ENCODE results near the gene TFF2.

Gene TFF2

GRCh38 chr21:42377951-42378340, 27.2 kb upstream of the TFF2 start:
- FAIRE-seq, result no peak
- DNase-seq (ENCODE audit: insufficient read length, low spot score), result no peak
- no peak for TF ChIP-seq PAX5 (IDR thresholded peaks at IDR 0.05; ENCODE audit: insufficient read depth, low read length, severe bottlenecking)
- TF ChIP-seq POLR2A (IDR thresholded peaks at IDR 0.05; ENCODE audit: low read depth, low read length), result no peak
- no peak for TF ChIP-seq POLR2AphosphoS5 (IDR thresholded peaks at IDR 0.05; ENCODE audit: low read depth, low read length)
- no peak for TF ChIP-seq POU2F2 (IDR thresholded peaks at IDR 0.05; ENCODE audit: low read depth, low read length)
- no peak for TF ChIP-seq TAF1 (IDR thresholded peaks at IDR 0.05; ENCODE audit: low read depth, low read length)
- TF ChIP-seq SPI1 (IDR thresholded peaks at IDR 0.05; ENCODE audit: low read depth, low read length), result no peak

GRCh38 chr21:42377211-42377950, 26.6 kb upstream of the TFF2 start:
- TF ChIP-seq POU2F2 (IDR thresholded peaks at IDR 0.05; ENCODE audit: low read depth, low read length) (no peak), POLR2A (IDR thresholded peaks at IDR 0.05; ENCODE audit: low read depth, low read length) (0 out of 2 replicates have a peak, but pooled peaks have one; percentile 12), TAF1 (IDR thresholded peaks at IDR 0.05; ENCODE audit: low read depth, low read length) (no peak), PAX5 (IDR thresholded peaks at IDR 0.05; ENCODE audit: insufficient read depth, low read length, severe bottlenecking) (no peak), POLR2AphosphoS5 (IDR thresholded peaks at IDR 0.05; ENCODE audit: low read depth, low read length) (peak; percentile 28; the same call in 1 of the 2 replicates), SPI1 (IDR thresholded peaks at IDR 0.05; ENCODE audit: low read depth, low read length) (no peak)
- FAIRE-seq, result no peak
- no peak for DNase-seq (ENCODE audit: insufficient read length, low spot score)

GRCh38 chr21:42376338-42376982, 25.7 kb upstream of the TFF2 start:
- FAIRE-seq (no peak), DNase-seq (ENCODE audit: insufficient read length, low spot score) (no peak)
- TF ChIP-seq TAF1 (IDR thresholded peaks at IDR 0.05; ENCODE audit: low read depth, low read length), result no peak
- no peak for TF ChIP-seq SPI1 (IDR thresholded peaks at IDR 0.05; ENCODE audit: low read depth, low read length)
- TF ChIP-seq POLR2A (IDR thresholded peaks at IDR 0.05; ENCODE audit: low read depth, low read length), result no peak
- TF ChIP-seq POU2F2 (IDR thresholded peaks at IDR 0.05; ENCODE audit: low read depth, low read length), result no peak
- TF ChIP-seq PAX5 (IDR thresholded peaks at IDR 0.05; ENCODE audit: insufficient read depth, low read length, severe bottlenecking), result no peak
- TF ChIP-seq POLR2AphosphoS5 (IDR thresholded peaks at IDR 0.05; ENCODE audit: low read depth, low read length), result no peak

GRCh38 chr21:42375966-42376337, 25.2 kb upstream of the TFF2 start:
- FAIRE-seq, result no peak

GRCh38 chr21:42375506-42375905, 24.7 kb upstream of the TFF2 start:
- DNase-seq (ENCODE audit: insufficient read length, low spot score), result no peak
- no peak for TF ChIP-seq POU2F2 (IDR thresholded peaks at IDR 0.05; ENCODE audit: low read depth, low read length)
- no peak for TF ChIP-seq TAF1 (IDR thresholded peaks at IDR 0.05; ENCODE audit: low read depth, low read length)
- TF ChIP-seq POLR2AphosphoS5 (IDR thresholded peaks at IDR 0.05; ENCODE audit: low read depth, low read length), result no peak
- TF ChIP-seq PAX5 (IDR thresholded peaks at IDR 0.05; ENCODE audit: insufficient read depth, low read length, severe bottlenecking), result no peak
- no peak for TF ChIP-seq SPI1 (IDR thresholded peaks at IDR 0.05; ENCODE audit: low read depth, low read length)
- TF ChIP-seq POLR2A (IDR thresholded peaks at IDR 0.05; ENCODE audit: low read depth, low read length), result no peak
- no peak for FAIRE-seq

More at GRCh38 chr21:42375966-42376337, 25.2 kb upstream of the TFF2 start:
- DNase-seq (ENCODE audit: insufficient read length, low spot score), result no peak
- TF ChIP-seq POU2F2 (IDR thresholded peaks at IDR 0.05; ENCODE audit: low read depth, low read length), result no peak
- no peak for TF ChIP-seq PAX5 (IDR thresholded peaks at IDR 0.05; ENCODE audit: insufficient read depth, low read length, severe bottlenecking)
- TF ChIP-seq POLR2AphosphoS5 (IDR thresholded peaks at IDR 0.05; ENCODE audit: low read depth, low read length), result 0 out of 2 replicates have a peak, but pooled peaks have one; percentile 21
- TF ChIP-seq POLR2A (IDR thresholded peaks at IDR 0.05; ENCODE audit: low read depth, low read length), result no peak; the same call in none of the 2 replicates

- no peak for DNase-seq (ENCODE audit: insufficient read length, low spot score)
- TF ChIP-seq POLR2AphosphoS5 (IDR thresholded peaks at IDR 0.05; ENCODE audit: low read depth, low read length), result no peak
- no peak for TF ChIP-seq TAF1 (IDR thresholded peaks at IDR 0.05; ENCODE audit: low read depth, low read length)
- TF ChIP-seq PAX5 (IDR thresholded peaks at IDR 0.05; ENCODE audit: insufficient read depth, low read length, severe bottlenecking), result no peak
- no peak for TF ChIP-seq POLR2A (IDR thresholded peaks at IDR 0.05; ENCODE audit: low read depth, low read length)
- TF ChIP-seq POU2F2 (IDR thresholded peaks at IDR 0.05; ENCODE audit: low read depth, low read length), result no peak
- TF ChIP-seq SPI1 (IDR thresholded peaks at IDR 0.05; ENCODE audit: low read depth, low read length), result no peak
- no peak for FAIRE-seq
Measured at GRCh38 chr21:42374864-42375499, 24.2 kb upstream of the TFF2 start.

GRCh38 chr21:42374457-42374856, 23.7 kb upstream of the TFF2 start:
- no peak for FAIRE-seq
- TF ChIP-seq PAX5 (IDR thresholded peaks at IDR 0.05; ENCODE audit: insufficient read depth, low read length, severe bottlenecking) (no peak), POLR2A (IDR thresholded peaks at IDR 0.05; ENCODE audit: low read depth, low read length) (no peak), TAF1 (IDR thresholded peaks at IDR 0.05; ENCODE audit: low read depth, low read length) (no peak), POU2F2 (IDR thresholded peaks at IDR 0.05; ENCODE audit: low read depth, low read length) (no peak), SPI1 (IDR thresholded peaks at IDR 0.05; ENCODE audit: low read depth, low read length) (no peak), POLR2AphosphoS5 (IDR thresholded peaks at IDR 0.05; ENCODE audit: low read depth, low read length) (no peak)
- DNase-seq (ENCODE audit: insufficient read length, low spot score), result no peak

GRCh38 chr21:42373908-42374455, 23.2 kb upstream of the TFF2 start:
- FAIRE-seq, result no peak
- TF ChIP-seq PAX5 (IDR thresholded peaks at IDR 0.05; ENCODE audit: insufficient read depth, low read length, severe bottlenecking) (no peak), POLR2A (IDR thresholded peaks at IDR 0.05; ENCODE audit: low read depth, low read length) (no peak), TAF1 (IDR thresholded peaks at IDR 0.05; ENCODE audit: low read depth, low read length) (no peak), POLR2AphosphoS5 (IDR thresholded peaks at IDR 0.05; ENCODE audit: low read depth, low read length) (no peak), SPI1 (IDR thresholded peaks at IDR 0.05; ENCODE audit: low read depth, low read length) (no peak), POU2F2 (IDR thresholded peaks at IDR 0.05; ENCODE audit: low read depth, low read length) (no peak)
- DNase-seq (ENCODE audit: insufficient read length, low spot score), result no peak

All from GM12891 (cell line).